ENCODE data around the gene NTN4.
"Not testable (repeated sequence)": the region's sequence is repeated elsewhere in the genome, so short reads cannot be mapped to it uniquely, and the experiment has no call there.

The NTN4 gene

GRCh38 chr12:95796225-95796981 lies 5.8 kb upstream of the NTN4 start:
- DNase-seq = no peak

GRCh38 chr12:95790917-95791849 lies 619 bp upstream of the NTN4 start:
- DNase-seq = peak; percentile 30

GRCh38 chr12:95789126-95790032 lies 1.2 kb downstream of the NTN4 start:
- DNase-seq = no peak

- no peak for DNase-seq
These were observed 1.9 kb downstream of the NTN4 start for GRCh38 chr12:95788637-95789036.

- no peak for DNase-seq
These were observed 3.2 kb downstream of the NTN4 start for GRCh38 chr12:95787274-95787818.

- DNase-seq = no peak
These were observed 5.6 kb downstream of the NTN4 start for GRCh38 chr12:95784915-95785314.

- DNase-seq = no peak
These were observed 6.3 kb downstream of the NTN4 start for GRCh38 chr12:95784286-95784685.

- DNase-seq = not testable (repeated sequence)
These were observed 15.1 kb downstream of the NTN4 start for GRCh38 chr12:95775466-95775865.

- DNase-seq = no peak
These were observed 16.1 kb downstream of the NTN4 start for GRCh38 chr12:95774311-95775045.

GRCh38 chr12:95773320-95773719 lies 17.2 kb downstream of the NTN4 start:
- no peak for DNase-seq

GRCh38 chr12:95767703-95768102 lies 22.9 kb downstream of the NTN4 start:
- no peak for DNase-seq

- DNase-seq = no peak
These were observed 24.1 kb downstream of the NTN4 start for GRCh38 chr12:95766356-95767019.

- no peak for DNase-seq
These were observed 25.7 kb downstream of the NTN4 start for GRCh38 chr12:95764848-95765247.

GRCh38 chr12:95763809-95764253 lies 26.7 kb downstream of the NTN4 start:
- peak; percentile 4 for DNase-seq

- DNase-seq = no peak
These were observed 28.3 kb downstream of the NTN4 start for GRCh38 chr12:95762123-95762785.

GRCh38 chr12:95760371-95760770 lies 30.2 kb downstream of the NTN4 start:
- no peak for DNase-seq

- no peak for DNase-seq
These were observed 30.8 kb downstream of the NTN4 start for GRCh38 chr12:95759718-95760117.

- DNase-seq = no peak
These were observed 31.5 kb downstream of the NTN4 start for GRCh38 chr12:95759039-95759438.

GRCh38 chr12:95756362-95756761 lies 34.2 kb downstream of the NTN4 start:
- no peak for DNase-seq

- no peak for DNase-seq
These were observed 35.2 kb downstream of the NTN4 start for GRCh38 chr12:95755261-95755865.

All from stimulated activated naive CD4-positive, alpha-beta T cell treated with Interleukin-2 at 50 U/mL for 16 hours (primary cell).